Fibroblast of villous mesenchyme (primary cell): Measurements from ENCODE around the gene MAD2L1BP. TPM values are rescaled to one million over a fixed set of nuclear protein-coding genes. Genes with fewer than 3 reads are reported as not detected.
"Not testable (repeated sequence)": the region's sequence is repeated elsewhere in the genome, so short reads cannot be mapped to it uniquely, and the experiment has no call there.

Experiments used
- DNase-seq: peaks from one replicate; pipeline ENCODE4 v3.0.0-alpha.2; 2010; ENCODE audit warnings: low read depth
- H3K4me3 ChIP-seq: 2 replicates; pipeline ENCODE4 v1.5.1; 2011; ENCODE audit warnings: low read depth, mild to moderate bottlenecking, low read length
- CTCF ChIP-seq: IDR thresholded peaks from 2 replicates; pipeline ENCODE4 v1.5.1; 2012; ENCODE audit warnings: low read depth, mild to moderate bottlenecking, low read length; ENCODE audit not compliant: insufficient read depth
- total RNA-seq: library from RNA; depleted of rRNA; stranded (reverse); fragments of >200 nt; gene quantifications from 2 replicates; pipeline ENCODE4 v1.2.3, GENCODE V29; 2012

MAD2L1BP gene
- total RNA-seq, 1 donor, result 20.7 TPM

- TF ChIP-seq CTCF, result no peak
- no peak overlapping the region for H3K4me3 ChIP-seq
- DNase-seq, result no peak
Measured at GRCh38 chr6:43625393-43625992, 10.1 kb upstream of the MAD2L1BP start.

GRCh38 chr6:43627008-43627825 is 8.4 kb upstream of the MAD2L1BP start:
- peak overlapping the region; percentile 95 for H3K4me3 ChIP-seq
- peak; percentile 97 for DNase-seq
- no peak for TF ChIP-seq CTCF

- peak overlapping the region; percentile 95 for H3K4me3 ChIP-seq
- peak; percentile 63 for DNase-seq
- TF ChIP-seq CTCF, result no peak
Measured at GRCh38 chr6:43628393-43629103, 7.1 kb upstream of the MAD2L1BP start.

- peak; percentile 99 for DNase-seq
- H3K4me3 ChIP-seq, result peak within 1 kb of the TSS; percentile 95
- no peak for TF ChIP-seq CTCF
Measured at GRCh38 chr6:43629104-43629504, 6.5 kb upstream of the MAD2L1BP start, which contains the start of gene GTPBP2. TSS of gene GTPBP2 (minus strand) at chr6:43629264. CDS start at chr6:43629162, 102 bp downstream.

- peak; percentile 99 for DNase-seq
- TF ChIP-seq CTCF, result no peak
- peak overlapping the region; percentile 95 for H3K4me3 ChIP-seq
Measured at GRCh38 chr6:43629505-43630300, 5.9 kb upstream of the MAD2L1BP start.

GRCh38 chr6:43630980-43631619 is 4.5 kb upstream of the MAD2L1BP start:
- DNase-seq, result no peak

GRCh38 chr6:43633002-43633401 is 2.6 kb upstream of the MAD2L1BP start:
- H3K4me3 ChIP-seq, DNase-seq: not testable (repeated sequence)

More at GRCh38 chr6:43630980-43631619, 4.5 kb upstream of the MAD2L1BP start:
- TF ChIP-seq CTCF, result no peak
- H3K4me3 ChIP-seq, result no peak overlapping the region
